ENCODE results near the gene NDUFA6.
"Not testable (repeated sequence)": the region's sequence is repeated elsewhere in the genome, so short reads cannot be mapped to it uniquely, and the experiment has no call there.

Gene NDUFA6

DNA sequence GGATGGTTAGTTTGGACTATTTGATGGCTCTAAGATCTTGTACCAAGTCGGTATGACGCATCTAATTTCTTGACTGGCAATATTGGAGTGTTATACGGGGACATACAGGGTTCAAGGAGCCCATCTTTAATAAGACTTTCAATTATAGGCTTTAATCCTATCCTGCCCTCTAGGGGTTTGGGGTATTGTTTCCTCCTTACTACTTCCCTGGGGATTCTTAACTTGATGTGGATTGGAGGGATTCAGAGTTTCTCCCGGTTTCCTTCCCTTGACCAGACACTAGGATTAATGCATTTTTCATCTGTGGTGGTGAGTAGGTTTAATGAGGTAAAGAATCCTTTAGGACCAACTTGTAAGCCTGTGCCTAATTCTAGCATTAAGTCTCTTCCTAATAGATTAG is 21.2 kb upstream of the NDUFA6 start:
- DNase-seq = no peak

- no peak for DNase-seq
These were observed 18.3 kb upstream of the NDUFA6 start for GRCh38 chr22:42108848-42109247.

DNA sequence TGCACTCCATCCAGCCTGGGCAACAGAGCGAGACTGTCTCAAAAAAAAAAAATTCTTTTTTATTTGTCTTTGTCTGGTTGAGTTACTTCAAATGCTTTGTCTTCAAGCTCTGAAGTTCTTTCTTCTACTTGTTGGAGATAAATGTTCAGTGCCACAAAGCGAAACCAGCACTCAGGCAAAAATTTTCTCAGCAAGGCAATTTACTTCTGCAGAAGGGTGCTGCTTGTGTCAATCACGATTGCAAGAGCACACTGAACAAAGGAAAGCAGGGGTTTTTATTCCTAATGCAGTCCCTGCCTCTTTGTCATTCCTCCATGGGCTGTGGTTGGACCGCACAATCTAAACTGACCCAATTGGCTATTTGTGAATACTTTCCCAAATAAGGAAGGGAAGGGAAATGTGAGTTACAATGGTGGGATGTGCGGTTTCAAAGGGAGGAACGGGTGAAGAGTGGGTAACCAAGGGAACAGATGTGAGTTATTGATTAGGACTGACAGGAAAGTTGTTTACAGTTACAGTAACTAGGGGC is 13.8 kb upstream of the NDUFA6 start:
- not testable (repeated sequence) for DNase-seq

GRCh38 chr22:42101199-42101598 is 10.6 kb upstream of the NDUFA6 start:
- no peak for DNase-seq

DNA sequence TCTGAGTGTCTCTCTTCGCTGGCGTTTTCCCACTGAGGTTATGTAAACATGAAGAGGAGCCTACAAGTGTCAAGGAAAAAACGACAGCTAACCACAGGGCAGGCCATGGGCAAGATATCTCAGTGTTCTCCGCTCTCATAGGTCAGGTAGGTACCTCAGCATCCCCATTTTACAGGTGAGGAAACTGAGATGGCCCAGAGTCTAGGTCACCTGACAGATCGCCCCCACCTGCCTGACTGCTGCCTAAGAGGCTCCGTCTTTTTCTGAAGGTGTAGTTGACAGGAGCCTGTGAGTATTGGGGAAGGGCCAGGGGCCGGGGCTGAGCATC is 847 bp upstream of the NDUFA6 start:
- no peak for DNase-seq

DNA sequence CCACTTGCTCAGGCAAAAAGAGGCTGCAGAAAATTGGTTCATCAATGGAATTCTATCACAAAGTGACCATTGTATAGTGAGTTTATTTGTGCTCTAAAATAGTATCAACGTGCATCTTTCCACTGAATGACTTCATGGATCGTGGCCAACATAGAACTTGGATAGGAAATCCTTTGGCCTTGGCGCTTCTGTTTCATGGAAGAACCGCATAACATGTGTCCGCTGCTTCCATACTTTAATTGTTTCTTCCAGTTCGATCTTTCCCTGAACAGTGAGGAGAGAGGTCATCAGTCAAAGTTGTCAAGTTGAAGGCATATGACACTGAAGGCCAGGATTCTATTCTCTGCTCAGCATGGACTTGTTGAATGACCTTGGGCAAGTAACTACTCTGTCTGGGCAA is 4.5 kb downstream of the NDUFA6 start:
- DNase-seq = no peak

- DNase-seq = no peak
These were observed 5.7 kb downstream of the NDUFA6 start for GRCh38 chr22:42084874-42085273.

DNA sequence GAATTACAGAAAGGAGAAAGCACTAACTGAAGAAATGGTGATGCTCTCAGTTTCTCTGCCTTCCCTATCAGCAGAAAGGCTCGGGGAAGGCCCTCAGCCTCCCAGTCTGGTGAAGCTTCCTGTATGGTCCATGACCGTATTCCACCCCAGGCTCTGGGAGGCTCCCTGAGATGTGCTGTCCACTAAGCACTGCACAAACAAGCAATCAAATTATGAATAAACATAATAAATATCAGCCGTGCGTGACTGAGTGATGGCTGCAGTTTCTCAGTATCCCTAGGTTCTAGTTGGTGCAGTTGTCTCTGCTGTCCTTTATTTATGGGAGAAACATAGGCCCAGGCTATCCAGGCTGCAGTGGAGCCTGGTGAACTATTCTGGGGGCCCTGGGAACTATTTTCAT is 7.5 kb downstream of the NDUFA6 start:
- no peak for DNase-seq

DNA sequence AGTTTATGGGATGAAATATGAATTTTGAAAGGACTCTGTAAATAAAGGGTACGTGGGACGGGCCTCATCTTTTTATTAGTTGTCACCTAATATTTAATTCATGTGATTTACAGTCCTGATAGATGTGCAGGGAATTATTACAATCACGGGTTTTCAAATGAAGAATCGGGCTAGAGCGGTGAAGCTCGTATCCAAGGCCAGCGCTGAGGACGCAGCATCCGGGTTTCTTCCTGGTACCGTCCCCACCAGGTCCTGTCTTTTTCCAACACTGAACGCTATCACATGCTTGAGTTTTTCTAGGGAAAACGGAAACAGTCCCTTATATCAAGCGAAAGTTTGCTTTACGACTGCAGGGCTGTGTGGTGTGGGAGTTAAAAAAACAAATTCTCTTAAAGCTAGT is 10.3 kb downstream of the NDUFA6 start:
- DNase-seq = peak; percentile 60

DNA sequence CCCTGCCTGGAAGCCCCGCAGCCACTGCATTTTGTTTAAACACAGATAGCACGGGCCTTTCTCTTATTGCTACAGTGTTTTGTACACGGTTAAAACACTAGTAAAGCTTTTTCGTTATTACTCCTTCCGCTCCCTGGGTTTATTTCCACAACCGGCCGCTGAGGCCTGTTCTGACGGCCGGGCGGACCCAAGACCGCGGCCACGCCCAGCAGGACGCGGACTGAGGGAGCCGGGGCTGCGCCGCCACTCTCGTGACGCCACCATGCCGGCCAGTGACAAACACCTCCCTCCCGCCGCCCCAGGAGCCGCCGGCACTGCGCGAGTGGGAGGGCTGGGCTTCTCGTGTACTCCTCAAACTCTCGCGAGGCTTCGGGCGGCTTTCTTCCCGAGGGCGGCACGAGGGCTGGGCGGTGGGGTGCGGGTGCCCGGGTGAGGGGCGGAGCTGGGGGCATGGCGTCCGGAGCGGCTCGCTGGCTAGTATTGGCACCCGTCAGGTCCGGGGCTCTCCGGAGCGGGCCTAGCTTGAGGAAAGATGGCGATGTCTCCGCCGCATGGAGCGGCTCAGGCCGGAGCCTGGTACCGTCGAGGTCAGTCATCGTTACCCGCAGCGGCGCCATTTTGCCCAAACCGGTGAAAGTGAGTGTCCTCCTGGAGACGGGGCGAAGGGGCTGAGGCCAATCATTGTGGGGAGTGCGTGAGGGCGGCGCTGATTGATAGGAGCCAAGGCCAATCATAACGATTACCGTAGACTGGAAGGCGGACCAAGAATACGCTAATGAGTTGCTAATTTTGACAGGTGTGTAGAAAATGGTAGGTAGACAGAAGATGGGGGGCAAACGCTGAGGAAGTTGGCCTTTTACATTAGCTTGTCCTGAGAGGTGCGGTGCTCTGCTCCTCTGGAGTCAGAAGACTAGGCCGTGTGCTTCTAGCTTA is 11.0 kb downstream of the NDUFA6 start, which contains the start of gene SMDT1:
TSS of gene SMDT1 (plus strand) at position 382 of the 933 bp plus-strand sequence. CDS start at position 451, 69 bp downstream.
- DNase-seq = peak; percentile 99

- no peak for DNase-seq
These were observed 11.9 kb downstream of the NDUFA6 start for GRCh38 chr22:42078469-42079318.

DNA sequence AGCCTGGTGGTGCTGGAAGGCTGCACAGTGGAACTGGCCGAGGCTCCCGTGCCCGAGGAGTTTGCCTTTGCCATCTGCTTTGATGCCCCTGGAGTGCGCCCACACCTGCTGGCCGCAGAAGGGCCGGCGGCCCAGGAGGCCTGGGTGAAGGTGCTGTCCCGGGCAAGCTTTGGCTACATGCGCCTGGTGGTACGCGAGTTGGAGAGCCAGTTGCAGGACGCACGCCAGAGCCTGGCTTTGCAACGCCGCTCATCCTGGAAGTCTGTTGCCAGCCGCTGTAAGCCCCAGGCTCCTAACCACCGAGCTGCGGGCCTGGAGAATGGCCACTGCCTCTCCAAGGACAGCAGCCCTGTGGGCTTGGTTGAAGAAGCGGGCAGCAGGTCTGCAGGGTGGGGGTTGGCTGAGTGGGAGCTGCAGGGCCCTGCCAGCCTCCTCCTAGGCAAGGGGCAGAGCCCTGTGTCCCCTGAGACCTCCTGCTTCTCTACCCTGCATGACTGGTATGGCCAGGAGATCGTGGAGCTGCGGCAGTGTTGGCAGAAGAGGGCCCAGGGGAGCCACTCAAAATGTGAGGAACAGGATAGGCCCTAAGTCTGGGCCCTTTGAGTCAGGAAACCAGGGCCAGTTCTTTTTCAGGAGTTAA is 13.0 kb downstream of the NDUFA6 start:
- peak; percentile 55 for DNase-seq

GRCh38 chr22:42076764-42077485 is 13.6 kb downstream of the NDUFA6 start:
- DNase-seq = no peak

DNA sequence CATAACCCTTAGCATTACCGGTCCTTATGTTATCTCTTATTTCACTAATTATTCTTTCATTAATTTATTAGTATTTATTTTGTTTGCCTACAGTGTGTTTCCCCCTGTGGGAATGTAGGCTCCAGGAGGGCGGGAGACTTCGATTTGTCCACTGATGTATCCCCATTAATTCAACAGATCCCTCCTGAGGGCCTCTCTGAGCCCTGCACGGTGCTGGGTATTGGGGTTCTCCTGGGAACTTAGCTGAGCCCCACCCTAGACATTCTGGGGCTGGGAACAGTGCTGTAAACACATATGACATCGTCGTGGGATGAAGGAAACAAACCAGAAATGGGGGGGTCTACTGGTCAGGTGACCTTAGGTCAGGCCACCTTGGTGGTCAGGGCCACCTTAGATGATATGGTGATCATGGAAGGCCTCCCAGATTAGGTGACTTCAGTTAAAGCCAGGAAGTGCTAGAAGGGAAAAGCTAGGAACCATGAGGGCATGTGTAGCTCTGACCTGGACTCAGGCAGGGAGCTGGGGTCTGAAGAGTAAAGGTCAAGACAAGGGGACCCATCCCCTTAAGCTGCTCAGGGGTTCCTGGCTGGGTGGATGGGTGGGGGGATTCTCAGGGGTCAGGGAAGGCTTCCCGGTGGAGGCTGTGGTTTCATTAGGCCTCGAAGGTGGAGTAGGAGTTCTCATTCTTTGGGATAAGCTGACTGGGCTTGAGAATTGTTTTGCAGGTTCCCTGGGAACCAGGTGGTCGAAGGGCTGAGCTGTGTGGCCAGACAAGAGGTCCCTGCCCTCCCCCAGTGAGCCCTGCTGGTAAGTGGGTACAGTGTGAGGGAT is 15.5 kb downstream of the NDUFA6 start:
- peak; percentile 43 for DNase-seq

DNA sequence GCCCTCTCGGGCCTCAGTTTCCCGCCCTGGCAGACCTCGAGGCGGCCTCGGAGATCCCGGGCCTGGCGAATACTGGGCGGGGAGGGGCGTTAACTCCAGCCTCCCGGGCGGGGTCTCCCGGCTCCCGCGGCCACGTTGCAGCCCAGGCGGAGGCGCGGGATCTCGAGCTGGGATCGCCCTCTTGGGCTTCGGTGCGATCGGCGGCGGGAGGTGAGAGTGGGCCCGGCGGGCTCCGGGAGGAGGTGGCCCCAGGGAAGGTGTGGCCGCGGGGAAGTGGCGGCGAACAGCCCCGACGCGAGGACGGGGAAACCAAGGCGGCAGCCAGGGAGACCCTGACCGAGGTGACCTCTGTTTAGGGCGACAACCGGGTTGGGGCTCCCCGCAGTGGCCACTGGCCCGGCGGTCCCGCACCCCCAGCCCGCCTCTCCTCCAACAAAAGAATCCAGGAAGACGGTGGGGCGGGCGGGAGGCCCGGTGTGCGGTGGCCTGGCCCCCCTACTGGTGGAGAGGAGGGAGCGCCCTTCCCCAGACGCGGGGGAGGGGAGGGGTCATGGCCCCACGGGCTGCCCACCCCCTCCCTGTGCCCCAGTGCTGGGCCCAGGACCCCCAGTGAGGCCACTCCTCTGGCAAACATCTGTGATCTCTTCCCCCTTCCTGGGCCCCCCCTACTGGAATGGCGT is 16.3 kb downstream of the NDUFA6 start, which contains the start of gene PHETA2:
TSS of gene PHETA2 (plus strand) at position 117 of the 680 bp plus-strand sequence. CDS start 3,046 bp downstream, outside the sequence.
- peak; percentile 83 for DNase-seq

GRCh38 chr22:42073621-42074041 is 16.9 kb downstream of the NDUFA6 start:
- peak; percentile 61 for DNase-seq

DNA sequence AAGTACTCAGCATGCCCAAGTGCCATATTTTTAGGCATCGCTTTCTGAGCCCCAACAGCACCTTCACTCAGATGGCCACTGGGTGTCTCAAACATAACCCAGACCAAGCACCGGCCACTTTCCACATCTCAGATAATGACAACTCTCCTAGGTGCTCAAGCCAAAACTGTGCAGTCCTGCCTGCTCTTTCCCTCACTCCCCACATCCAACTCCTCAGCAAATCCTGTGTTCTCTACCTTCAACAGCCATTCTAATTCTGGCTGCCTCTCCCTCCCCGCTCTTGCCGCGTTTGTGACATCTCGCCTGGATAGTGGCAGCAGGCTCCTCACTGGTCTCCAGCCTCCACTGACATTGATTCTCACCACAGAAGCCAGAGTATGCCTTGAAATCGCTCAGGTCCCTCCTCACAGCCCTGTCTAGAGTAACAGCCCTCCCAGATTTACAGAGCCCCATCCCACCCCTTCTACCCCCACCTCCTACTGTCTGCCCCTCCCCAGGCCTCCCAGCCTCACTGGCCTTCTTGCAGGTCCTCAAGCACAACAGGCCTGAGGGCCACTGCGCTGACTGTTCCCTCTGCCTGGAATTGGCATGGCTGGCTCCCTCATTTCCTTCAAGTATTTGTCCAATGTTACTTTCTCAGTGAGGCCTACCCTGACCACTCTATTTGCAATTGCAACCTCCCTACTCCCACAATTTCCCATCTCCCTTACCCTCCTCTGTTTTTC is 17.8 kb downstream of the NDUFA6 start:
- peak; percentile 45 for DNase-seq

GRCh38 chr22:42071508-42071907 is 19.1 kb downstream of the NDUFA6 start:
- DNase-seq = peak; percentile 52

DNA sequence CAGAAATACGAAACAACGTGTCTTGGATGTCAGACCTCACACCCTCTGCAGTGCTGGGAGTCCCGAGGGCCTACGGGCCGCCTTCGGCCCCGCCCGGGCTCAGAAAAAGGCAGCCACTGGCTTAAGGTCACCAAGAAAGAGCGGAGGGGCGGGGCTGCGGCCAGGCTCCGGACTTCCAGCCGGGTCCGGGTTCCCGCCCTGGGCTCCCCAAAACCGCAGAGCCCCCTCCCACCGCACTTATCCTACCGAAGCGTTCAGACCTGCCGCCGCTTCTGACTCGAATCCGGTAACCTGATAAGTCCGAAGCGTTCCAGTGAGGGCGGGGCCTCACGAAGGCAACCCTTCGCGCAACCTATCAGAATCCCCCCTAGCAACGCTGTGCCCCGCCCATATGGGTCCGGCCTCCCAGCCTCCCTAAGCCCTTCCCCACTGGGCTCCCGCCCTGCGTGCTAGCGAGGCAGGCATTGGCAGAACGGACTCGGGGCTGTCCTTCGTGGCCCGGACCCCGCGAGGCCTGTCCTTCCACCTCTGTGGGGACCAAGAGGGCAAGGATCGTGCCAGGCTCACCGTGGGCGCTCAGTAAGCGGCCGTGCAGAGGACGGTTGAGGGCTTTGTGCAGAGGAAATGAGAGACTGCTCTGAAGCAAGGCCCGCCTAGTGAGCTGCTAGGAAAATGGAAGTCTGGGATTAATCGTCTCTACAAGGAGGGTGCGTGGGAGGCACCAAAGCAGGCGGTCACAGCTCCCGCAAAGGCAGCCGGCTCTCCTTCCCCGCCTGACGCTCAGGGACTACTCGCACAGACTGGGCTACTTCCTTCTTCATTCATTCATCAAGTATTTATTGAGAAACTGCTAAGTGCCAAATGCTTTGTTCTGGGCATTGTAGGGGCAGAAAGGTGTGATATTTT is 19.8 kb downstream of the NDUFA6 start, which contains the start of gene NAGA:
TSS of gene NAGA (minus strand) at position 296 of the 906 bp plus-strand sequence. CDS start 515 bp downstream, outside the sequence.
- peak; percentile 93 for DNase-seq
